ENCODE results near the gene LRFN5.

GRCh38 chr14:41654196-41654595, 47.5 kb downstream of the LRFN5 start:
- TF ChIP-seq POLR2A (IDR thresholded peaks at IDR 0.05; ENCODE audit: borderline replicate concordance, extremely low read depth, insufficient read depth, insufficient read length) (no peak), POLR2AphosphoS5 (IDR thresholded peaks at IDR 0.05; ENCODE audit: low read depth, low read length) (no peak), SIN3A (IDR thresholded peaks at IDR 0.05; ENCODE audit: low read depth) (no peak), EZH2 (IDR thresholded peaks at IDR 0.05) (no peak)
- TF ChIP-seq, protein P1, sequence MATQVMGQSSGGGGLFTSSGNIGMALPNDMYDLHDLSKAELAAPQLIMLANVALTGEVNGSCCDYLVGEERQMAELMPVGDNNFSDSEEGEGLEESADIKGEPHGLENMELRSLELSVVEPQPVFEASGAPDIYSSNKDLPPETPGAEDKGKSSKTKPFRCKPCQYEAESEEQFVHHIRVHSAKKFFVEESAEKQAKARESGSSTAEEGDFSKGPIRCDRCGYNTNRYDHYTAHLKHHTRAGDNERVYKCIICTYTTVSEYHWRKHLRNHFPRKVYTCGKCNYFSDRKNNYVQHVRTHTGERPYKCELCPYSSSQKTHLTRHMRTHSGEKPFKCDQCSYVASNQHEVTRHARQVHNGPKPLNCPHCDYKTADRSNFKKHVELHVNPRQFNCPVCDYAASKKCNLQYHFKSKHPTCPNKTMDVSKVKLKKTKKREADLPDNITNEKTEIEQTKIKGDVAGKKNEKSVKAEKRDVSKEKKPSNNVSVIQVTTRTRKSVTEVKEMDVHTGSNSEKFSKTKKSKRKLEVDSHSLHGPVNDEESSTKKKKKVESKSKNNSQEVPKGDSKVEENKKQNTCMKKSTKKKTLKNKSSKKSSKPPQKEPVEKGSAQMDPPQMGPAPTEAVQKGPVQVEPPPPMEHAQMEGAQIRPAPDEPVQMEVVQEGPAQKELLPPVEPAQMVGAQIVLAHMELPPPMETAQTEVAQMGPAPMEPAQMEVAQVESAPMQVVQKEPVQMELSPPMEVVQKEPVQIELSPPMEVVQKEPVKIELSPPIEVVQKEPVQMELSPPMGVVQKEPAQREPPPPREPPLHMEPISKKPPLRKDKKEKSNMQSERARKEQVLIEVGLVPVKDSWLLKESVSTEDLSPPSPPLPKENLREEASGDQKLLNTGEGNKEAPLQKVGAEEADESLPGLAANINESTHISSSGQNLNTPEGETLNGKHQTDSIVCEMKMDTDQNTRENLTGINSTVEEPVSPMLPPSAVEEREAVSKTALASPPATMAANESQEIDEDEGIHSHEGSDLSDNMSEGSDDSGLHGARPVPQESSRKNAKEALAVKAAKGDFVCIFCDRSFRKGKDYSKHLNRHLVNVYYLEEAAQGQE (IDR thresholded peaks at IDR 0.05; ENCODE audit: low read depth): no peak
- TF ChIP-seq, protein P2, sequence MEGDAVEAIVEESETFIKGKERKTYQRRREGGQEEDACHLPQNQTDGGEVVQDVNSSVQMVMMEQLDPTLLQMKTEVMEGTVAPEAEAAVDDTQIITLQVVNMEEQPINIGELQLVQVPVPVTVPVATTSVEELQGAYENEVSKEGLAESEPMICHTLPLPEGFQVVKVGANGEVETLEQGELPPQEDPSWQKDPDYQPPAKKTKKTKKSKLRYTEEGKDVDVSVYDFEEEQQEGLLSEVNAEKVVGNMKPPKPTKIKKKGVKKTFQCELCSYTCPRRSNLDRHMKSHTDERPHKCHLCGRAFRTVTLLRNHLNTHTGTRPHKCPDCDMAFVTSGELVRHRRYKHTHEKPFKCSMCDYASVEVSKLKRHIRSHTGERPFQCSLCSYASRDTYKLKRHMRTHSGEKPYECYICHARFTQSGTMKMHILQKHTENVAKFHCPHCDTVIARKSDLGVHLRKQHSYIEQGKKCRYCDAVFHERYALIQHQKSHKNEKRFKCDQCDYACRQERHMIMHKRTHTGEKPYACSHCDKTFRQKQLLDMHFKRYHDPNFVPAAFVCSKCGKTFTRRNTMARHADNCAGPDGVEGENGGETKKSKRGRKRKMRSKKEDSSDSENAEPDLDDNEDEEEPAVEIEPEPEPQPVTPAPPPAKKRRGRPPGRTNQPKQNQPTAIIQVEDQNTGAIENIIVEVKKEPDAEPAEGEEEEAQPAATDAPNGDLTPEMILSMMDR (IDR thresholded peaks at IDR 0.05 in 2 of 3, conservative IDR thresholded peaks at IDR 0.05 in 1 of 3; ENCODE audit: borderline replicate concordance in 1 of 3, insufficient read depth in 1 of 3, low read depth in 2 of 3, low read length in 2 of 3): no peak

Data from HCT116 (cell line).